Common myeloid progenitor, CD34-positive (primary cell): ENCODE measurements around the gene PPM1A.

Source experiments
- CTCF ChIA-PET: fragments of 350-600 bp; sonication (Branson Sonifier 250); formaldehyde crosslinking; loops from one replicate; lab custom pipeline; 2021; ENCODE audit warnings: antibody characterized with exemption; lab: Charles Lee
- POLR2A ChIA-PET: fragments of 350-600 bp; sonication (Branson Sonifier 250); formaldehyde crosslinking; loops from one replicate; lab custom pipeline; 2021; ENCODE audit warnings: antibody characterized with exemption; lab: Charles Lee
- DNase-seq, 3 donors: peaks; one replicate each; pipeline versions ENCODE4 v3.0.0 to v3.0.0-alpha.2; 2013
- H3K27ac ChIP-seq, 2 experiments: 1 replicate in 1 of 2; 2 replicates in 1 of 2; pipeline ENCODE4 v1.7.0; 2013; ENCODE audit warnings: inconsistent platforms in 2 of 2, low read length in 2 of 2, mild to moderate bottlenecking in 2 of 2, low read depth in 1 of 2, moderate library complexity in 1 of 2; ENCODE audit not compliant: severe bottlenecking in 2 of 2, insufficient read depth in 1 of 2, poor library complexity in 1 of 2
- H3K27me3 ChIP-seq, 5 experiments: replicated peaks in 2 of 5; 1 replicate in 3 of 5; 2 replicates in 2 of 5; pipeline versions ENCODE4 v1.6.1 to v1.7.0; 2013; ENCODE audit warnings: low read length in 4 of 5, mild to moderate bottlenecking in 2 of 5, moderate library complexity in 2 of 5, inconsistent platforms in 1 of 5; ENCODE audit not compliant: insufficient read depth in 5 of 5, control insufficient read depth in 4 of 5
- H3K36me3 ChIP-seq, 4 experiments: 1 replicate in 2 of 4; 2 replicates in 2 of 4; pipeline versions ENCODE4 v1.6.1 to v1.7.0; 2013; ENCODE audit warnings: low read length in 3 of 4, control low read depth in 1 of 4, mild to moderate bottlenecking in 1 of 4; ENCODE audit not compliant: control insufficient read depth in 4 of 4, insufficient read depth in 4 of 4
- H3K4me1 ChIP-seq, 4 experiments: 1 replicate in 3 of 4; 2 replicates in 1 of 4; pipeline versions ENCODE4 v1.6.1 to v1.7.1; 2013; ENCODE audit warnings: low read length in 3 of 4, mild to moderate bottlenecking in 3 of 4, control low read depth in 1 of 4, inconsistent platforms in 1 of 4, moderate library complexity in 1 of 4; ENCODE audit not compliant: control insufficient read depth in 4 of 4, insufficient read depth in 4 of 4; ENCODE audit errors: control extremely low read depth in 1 of 4
- H3K4me3 ChIP-seq, 7 experiments: 1 replicate in 4 of 7; 2 replicates in 3 of 7; pipeline versions ENCODE4 v1.5.1 to v1.7.0; 2013; ENCODE audit warnings: mild to moderate bottlenecking in 7 of 7, low read length in 6 of 7, moderate library complexity in 6 of 7, inconsistent platforms in 2 of 7, low read depth in 2 of 7, control low read depth in 1 of 7; ENCODE audit not compliant: insufficient read depth in 4 of 7, control insufficient read depth in 1 of 7; ENCODE audit errors: extremely low read depth in 1 of 7
- H3K9me3 ChIP-seq, 5 experiments: 1 replicate in 4 of 5; 2 replicates in 1 of 5; pipeline versions ENCODE4 v1.6.1 to v1.7.1; 2013; ENCODE audit warnings: low read length in 4 of 5, mild to moderate bottlenecking in 2 of 5, inconsistent platforms in 1 of 5, low read depth in 1 of 5, moderate library complexity in 1 of 5; ENCODE audit not compliant: control insufficient read depth in 4 of 5, insufficient read depth in 2 of 5; ENCODE audit errors: control extremely low read depth in 1 of 5
- WGBS: methylation state at CpG from one replicate; pipeline ENCODE4 v1.1.5; 2013; ENCODE audit not compliant: insufficient coverage; 5-methylcytosine and 5-hydroxymethylcytosine counted together

PPM1A gene

DNA sequence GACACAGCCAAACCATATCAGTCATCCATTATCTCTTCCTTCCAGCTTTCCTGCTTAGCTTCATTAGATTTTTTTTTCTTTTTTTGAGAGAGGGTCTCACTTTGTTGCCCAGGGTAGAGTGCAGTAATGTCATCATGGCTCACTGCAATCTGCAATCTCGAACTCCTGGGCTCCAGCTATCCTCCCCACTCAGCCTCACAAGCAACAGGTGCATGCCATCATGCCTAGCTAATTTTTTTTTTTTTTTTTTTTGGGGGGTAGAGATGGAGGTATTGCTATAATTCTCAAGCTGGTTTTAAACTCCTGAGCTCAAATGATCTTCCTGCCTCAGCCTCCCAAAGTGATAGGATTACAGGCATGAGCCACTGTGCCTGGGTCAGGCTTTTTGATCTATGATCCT is 38.3 kb upstream of the PPM1A start:
- Histone ChIP-seq H3K27ac (no peak overlapping the region), H3K9me3 (no peaks in the 10 kb centered on the region), H3K27me3 (no peaks in the 10 kb centered on the region), H3K36me3 (no peaks in the 10 kb centered on the region), H3K4me1 (no peaks in the 10 kb centered on the region), H3K4me3 (no peak overlapping the region)
- ChIA-PET CTCF (interaction anchor here (0.9 kb wide), 1 partner anchor 139 kb away, joined by 3 read pairs; no protein-coding TSS in a partner anchor), POLR2A (interaction anchor here (0.7 kb wide), 1 partner anchor 103 kb away, joined by 4 read pairs; no protein-coding TSS in a partner anchor)
- no peak for DNase-seq
- no CpG with 5 or more reads among the region's 1 CpG for WGBS

GRCh38 chr14:60211153-60211552 is 37.9 kb upstream of the PPM1A start:
- no peak for DNase-seq
- no peak overlapping the region for H3K27ac ChIP-seq
- ChIA-PET POLR2A (no interaction called here), CTCF (interaction anchor here (0.9 kb wide), 1 partner anchor 139 kb away, joined by 3 read pairs; no protein-coding TSS in a partner anchor)
- H3K4me3 ChIP-seq, result no peak overlapping the region
- no peaks in the 10 kb centered on the region for H3K9me3 ChIP-seq
- H3K36me3 ChIP-seq, result no peaks in the 10 kb centered on the region
- WGBS, result 100% methylated on average over 1 of the region's 3 CpGs
- H3K27me3 ChIP-seq, result no peaks in the 10 kb centered on the region
- H3K4me1 ChIP-seq, result no peaks in the 10 kb centered on the region

GRCh38 chr14:60212503-60213371 is 36.3 kb upstream of the PPM1A start:
- CTCF ChIA-PET, result interaction anchor here (1.1 to 1.3 kb wide), 3 partner anchors 12 to 119 kb away, joined by 3 to 4 read pairs (median 3); no protein-coding TSS in a partner anchor

DNA sequence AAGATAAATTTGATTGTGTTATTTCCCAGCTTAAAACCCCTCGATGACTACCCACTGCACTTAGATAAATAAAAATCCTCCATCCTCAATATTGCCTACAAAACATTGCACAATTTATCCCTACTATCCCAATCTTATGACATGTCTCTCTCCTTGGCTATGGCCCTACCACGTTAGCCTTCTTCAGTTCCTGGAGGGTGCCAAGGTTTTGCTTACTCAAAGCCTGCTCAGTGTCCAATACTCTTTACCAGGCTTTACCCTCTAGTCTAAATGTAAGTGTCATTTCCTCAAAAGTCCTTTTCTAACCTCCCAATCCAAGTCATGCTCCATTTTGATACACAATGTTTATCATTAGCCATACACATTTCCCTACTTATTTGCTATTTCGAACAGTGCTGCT is 35.0 kb upstream of the PPM1A start:
- 100% methylated on average over 2 of the region's 3 CpGs for WGBS
- POLR2A ChIA-PET, result no interaction called here

More at GRCh38 chr14:60212503-60213371, 36.3 kb upstream of the PPM1A start:
- 100% methylated on average over 3 of the region's 5 CpGs for WGBS
- no peak overlapping the region for H3K4me3 ChIP-seq
- no peaks in the 10 kb centered on the region for H3K4me1 ChIP-seq
- no peaks in the 10 kb centered on the region for H3K9me3 ChIP-seq
- POLR2A ChIA-PET, result interaction anchor here (0.6 kb wide), 1 partner anchor 12 kb away, joined by 3 read pairs; no protein-coding TSS in a partner anchor
- no peak overlapping the region for H3K27ac ChIP-seq
- no peaks in the 10 kb centered on the region for H3K36me3 ChIP-seq
- DNase-seq, result no peak
- H3K27me3 ChIP-seq, result no peaks in the 10 kb centered on the region

GRCh38 chr14:60214415-60215126 is 34.5 kb upstream of the PPM1A start:
- CTCF ChIA-PET, result interaction anchor here (1.4 kb wide), 1 partner anchor 16 kb away, joined by 3 read pairs; no protein-coding TSS in a partner anchor
- DNase-seq, result no peak
- H3K27ac ChIP-seq, result no peak overlapping the region

More for the DNA sequence above, 35.0 kb upstream of the PPM1A start:
- CTCF ChIA-PET, result no interaction called here
- Histone ChIP-seq H3K4me3 (no peak overlapping the region), H3K27me3 (no peaks in the 10 kb centered on the region), H3K9me3 (no peaks in the 10 kb centered on the region), H3K4me1 (no peaks in the 10 kb centered on the region), H3K27ac (no peak overlapping the region), H3K36me3 (no peaks in the 10 kb centered on the region)
- no peak for DNase-seq

GRCh38 chr14:60215127-60215444 is 33.9 kb upstream of the PPM1A start:
- 100% methylated on average over 2 of the region's 2 CpGs for WGBS
- no peaks in the 10 kb centered on the region for H3K27me3 ChIP-seq

More at GRCh38 chr14:60214415-60215126, 34.5 kb upstream of the PPM1A start:
- Histone ChIP-seq H3K4me1 (no peaks in the 10 kb centered on the region), H3K9me3 (no peaks in the 10 kb centered on the region), H3K27me3 (no peaks in the 10 kb centered on the region), H3K36me3 (no peaks in the 10 kb centered on the region), H3K4me3 (no peak overlapping the region)
- no CpG with 5 or more reads among the region's 1 CpG for WGBS
- POLR2A ChIA-PET, result no interaction called here

More at GRCh38 chr14:60215127-60215444, 33.9 kb upstream of the PPM1A start:
- Histone ChIP-seq H3K36me3 (no peaks in the 10 kb centered on the region), H3K4me1 (no peaks in the 10 kb centered on the region), H3K9me3 (no peaks in the 10 kb centered on the region), H3K4me3 (no peak overlapping the region), H3K27ac (no peak overlapping the region)
- POLR2A ChIA-PET, result no interaction called here
- no peak for DNase-seq
- CTCF ChIA-PET, result interaction anchor here (1.2 to 1.4 kb wide), 2 partner anchors 16 to 19 kb away, joined by 3 read pairs; no protein-coding TSS in a partner anchor
